ENCODE results near the gene KCNQ2.

KCNQ2 gene

GRCh38 chr20:63440366-63440955 is 32.0 kb downstream of the KCNQ2 start:
- Histone ChIP-seq H3K36me3 (ENCODE audit: low read length) (no peaks in the 10 kb centered on the region), H3K79me2 (ENCODE audit: insufficient read depth, low read length) (no peaks in the 10 kb centered on the region)
- TF ChIP-seq EZH2phosphoT487 (conservative IDR thresholded peaks at IDR 0.05; ENCODE audit: low read length) = no peak
- TF ChIP-seq CTCF (IDR thresholded peaks at IDR 0.05; ENCODE audit: insufficient read depth, low read length, poor library complexity, severe bottlenecking) = no peak

GRCh38 chr20:63439866-63440265 is 32.6 kb downstream of the KCNQ2 start:
- TF ChIP-seq CTCF (IDR thresholded peaks at IDR 0.05; ENCODE audit: insufficient read depth, low read length, poor library complexity, severe bottlenecking) (no peak), EZH2phosphoT487 (conservative IDR thresholded peaks at IDR 0.05; ENCODE audit: low read length) (no peak)
- Histone ChIP-seq H3F3A (ENCODE audit: insufficient read depth) (no peaks in the 10 kb centered on the region), H3K36me3 (ENCODE audit: low read length) (no peaks in the 10 kb centered on the region), H3K9me3 (ENCODE audit: insufficient read depth, low read length) (no peaks in the 10 kb centered on the region), H3K27me3 (ENCODE audit: low read length) (no peaks in the 10 kb centered on the region), H2AFZ (ENCODE audit: low read depth, low read length, severe bottlenecking) (no peak overlapping the region), H3K79me2 (ENCODE audit: insufficient read depth, low read length) (no peaks in the 10 kb centered on the region), H3K4me2 (ENCODE audit: low read depth, low read length, poor library complexity, severe bottlenecking) (no peak overlapping the region), H3K9me2 (replicated peaks; ENCODE audit: insufficient read depth, low read length) (no peaks in the 10 kb centered on the region), H3K4me3 (ENCODE audit: insufficient read depth, low read length, poor library complexity, severe bottlenecking) (no peak overlapping the region), H3K27ac (ENCODE audit: low read depth, low read length) (no peak overlapping the region), H4K20me1 (ENCODE audit: low read depth, low read length) (no peaks in the 10 kb centered on the region), H3K9ac (ENCODE audit: low read length) (no peak overlapping the region)

More at GRCh38 chr20:63440366-63440955, 32.0 kb downstream of the KCNQ2 start:
- no peak overlapping the region for H3K4me3 ChIP-seq (ENCODE audit: insufficient read depth, low read length, poor library complexity, severe bottlenecking)
- no peak overlapping the region for H2AFZ ChIP-seq (ENCODE audit: low read depth, low read length, severe bottlenecking)
- H4K20me1 ChIP-seq (ENCODE audit: low read depth, low read length) = no peaks in the 10 kb centered on the region
- H3K27ac ChIP-seq (ENCODE audit: low read depth, low read length) = no peak overlapping the region
- no peaks in the 10 kb centered on the region for H3K9me3 ChIP-seq (ENCODE audit: insufficient read depth, low read length)
- no peaks in the 10 kb centered on the region for H3F3A ChIP-seq (ENCODE audit: insufficient read depth)
- no peaks in the 10 kb centered on the region for H3K9me2 ChIP-seq (replicated peaks; ENCODE audit: insufficient read depth, low read length)
- no peaks in the 10 kb centered on the region for H3K27me3 ChIP-seq (ENCODE audit: low read length)
- no peak overlapping the region for H3K9ac ChIP-seq (ENCODE audit: low read length)
- no peak overlapping the region for H3K4me2 ChIP-seq (ENCODE audit: low read depth, low read length, poor library complexity, severe bottlenecking)

- no peaks in the 10 kb centered on the region for H3F3A ChIP-seq (ENCODE audit: insufficient read depth)
- H2AFZ ChIP-seq (ENCODE audit: low read depth, low read length, severe bottlenecking) = no peak overlapping the region
- H3K27ac ChIP-seq (ENCODE audit: low read depth, low read length) = no peak overlapping the region
- H3K4me3 ChIP-seq (ENCODE audit: insufficient read depth, low read length, poor library complexity, severe bottlenecking) = no peak overlapping the region
- H3K9me2 ChIP-seq (replicated peaks; ENCODE audit: insufficient read depth, low read length) = no peaks in the 10 kb centered on the region
- H3K4me2 ChIP-seq (ENCODE audit: low read depth, low read length, poor library complexity, severe bottlenecking) = no peak overlapping the region
- no peaks in the 10 kb centered on the region for H3K36me3 ChIP-seq (ENCODE audit: low read length)
- TF ChIP-seq CTCF (IDR thresholded peaks at IDR 0.05; ENCODE audit: insufficient read depth, low read length, poor library complexity, severe bottlenecking) = no peak
- no peak for TF ChIP-seq EZH2phosphoT487 (conservative IDR thresholded peaks at IDR 0.05; ENCODE audit: low read length)
- no peaks in the 10 kb centered on the region for H4K20me1 ChIP-seq (ENCODE audit: low read depth, low read length)
- H3K27me3 ChIP-seq (ENCODE audit: low read length) = no peaks in the 10 kb centered on the region
- H3K9ac ChIP-seq (ENCODE audit: low read length) = no peak overlapping the region
- no peaks in the 10 kb centered on the region for H3K9me3 ChIP-seq (ENCODE audit: insufficient read depth, low read length)
- no peaks in the 10 kb centered on the region for H3K79me2 ChIP-seq (ENCODE audit: insufficient read depth, low read length)
Measured at GRCh38 chr20:63438121-63438520, 34.3 kb downstream of the KCNQ2 start.

All from SU-DHL-6 (cell line).